RWPE1 (cell line): ENCODE data around the gene OSBPL10.

Experiments used
- CTCF ChIA-PET: fragments of 350-600 bp; sonication (Branson Sonifier 250); formaldehyde crosslinking; extraction: SDS; loops from one replicate; lab custom pipeline; 2021; lab: Yijun Ruan, JAX
- POLR2A ChIA-PET: fragments of 400-600 bp; formaldehyde crosslinking; extraction: SDS; loops from one replicate; lab custom pipeline; 2020; ENCODE audit warnings: antibody characterized with exemption; ENCODE audit not compliant: low non-redundant PET; lab: Yijun Ruan, JAX
- DNase-seq: peaks from one replicate; pipeline ENCODE4 v3.0.0; 2012; ENCODE audit warnings: low spot score
- H3K27ac ChIP-seq: fragments of 450-650 bp; 2 replicates; pipeline ENCODE4 v1.5.1; 2017
- TF ChIP-seq, protein P1 (sequence below): fragments of 450-650 bp; conservative IDR thresholded peaks from 2 replicates; pipeline ENCODE4 v1.5.1; 2017; ENCODE audit warnings: low read depth, mild to moderate bottlenecking

OSBPL10 gene

DNA sequence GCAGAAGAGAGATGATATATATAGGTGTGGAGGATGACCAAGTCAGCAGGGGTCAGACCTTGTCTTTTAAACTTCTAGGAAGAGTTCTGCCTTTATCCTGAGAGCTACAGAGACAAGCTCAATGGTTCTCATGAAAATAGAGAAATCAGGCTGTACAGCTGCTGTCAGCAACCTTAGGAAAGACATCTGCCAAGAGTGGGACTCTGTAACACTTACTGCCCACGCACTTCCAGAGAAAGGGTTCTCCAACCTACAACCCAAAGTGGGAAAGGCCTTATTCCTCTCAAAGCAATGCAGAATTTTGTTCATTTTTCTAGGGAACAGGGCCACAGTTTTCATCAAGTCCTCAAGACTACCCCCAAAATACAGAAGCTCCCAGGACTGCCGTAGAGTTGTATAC is 309.6 kb downstream of the OSBPL10 start:
- TF ChIP-seq, protein P1, sequence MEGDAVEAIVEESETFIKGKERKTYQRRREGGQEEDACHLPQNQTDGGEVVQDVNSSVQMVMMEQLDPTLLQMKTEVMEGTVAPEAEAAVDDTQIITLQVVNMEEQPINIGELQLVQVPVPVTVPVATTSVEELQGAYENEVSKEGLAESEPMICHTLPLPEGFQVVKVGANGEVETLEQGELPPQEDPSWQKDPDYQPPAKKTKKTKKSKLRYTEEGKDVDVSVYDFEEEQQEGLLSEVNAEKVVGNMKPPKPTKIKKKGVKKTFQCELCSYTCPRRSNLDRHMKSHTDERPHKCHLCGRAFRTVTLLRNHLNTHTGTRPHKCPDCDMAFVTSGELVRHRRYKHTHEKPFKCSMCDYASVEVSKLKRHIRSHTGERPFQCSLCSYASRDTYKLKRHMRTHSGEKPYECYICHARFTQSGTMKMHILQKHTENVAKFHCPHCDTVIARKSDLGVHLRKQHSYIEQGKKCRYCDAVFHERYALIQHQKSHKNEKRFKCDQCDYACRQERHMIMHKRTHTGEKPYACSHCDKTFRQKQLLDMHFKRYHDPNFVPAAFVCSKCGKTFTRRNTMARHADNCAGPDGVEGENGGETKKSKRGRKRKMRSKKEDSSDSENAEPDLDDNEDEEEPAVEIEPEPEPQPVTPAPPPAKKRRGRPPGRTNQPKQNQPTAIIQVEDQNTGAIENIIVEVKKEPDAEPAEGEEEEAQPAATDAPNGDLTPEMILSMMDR = no peak
- no peak overlapping the region for H3K27ac ChIP-seq
- no peak for DNase-seq
- ChIA-PET CTCF (no interaction called here), POLR2A (no interaction called here)

DNA sequence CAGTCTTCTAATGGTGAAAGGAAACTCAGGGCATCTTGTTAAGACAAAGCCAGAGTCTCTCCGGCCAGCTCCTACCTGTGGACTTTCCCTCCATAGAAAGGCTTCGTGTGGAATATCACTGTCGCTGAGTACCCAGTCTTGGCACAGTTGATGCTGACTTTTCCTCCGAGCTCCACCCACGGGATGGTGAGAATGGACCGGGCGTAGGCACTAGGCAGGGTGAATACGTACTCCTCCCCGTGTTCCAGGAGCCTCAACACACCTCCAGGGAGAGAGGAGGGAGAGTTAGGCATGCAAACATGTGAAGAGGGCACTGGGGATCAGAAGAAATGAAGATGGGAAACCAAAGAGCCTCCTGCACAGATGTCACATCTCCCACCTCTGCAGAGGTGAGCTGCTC is 310.3 kb downstream of the OSBPL10 start:
- no peak overlapping the region for H3K27ac ChIP-seq
- CTCF ChIA-PET = no interaction called here
- DNase-seq = no peak
- POLR2A ChIA-PET = no interaction called here
- TF ChIP-seq, protein P1 = no peak

DNA sequence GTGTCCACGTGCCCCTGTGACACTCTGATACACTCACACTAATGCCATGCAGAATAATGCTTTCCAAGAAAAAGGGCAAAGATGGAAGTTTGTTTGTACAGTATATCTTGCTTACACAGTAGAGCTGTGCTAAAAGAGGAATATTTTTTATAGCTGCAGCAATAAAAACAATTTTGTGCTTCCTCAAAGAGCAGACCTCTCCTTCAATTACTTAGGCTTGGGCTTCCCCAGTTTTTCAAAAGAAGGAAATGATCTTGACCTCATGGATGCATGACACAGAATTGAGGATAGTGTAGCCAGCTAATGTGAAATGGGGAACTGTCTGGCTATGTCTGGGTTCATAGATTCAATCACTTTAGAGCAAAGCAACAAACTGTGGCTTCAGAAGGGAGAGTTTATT is 310.9 kb downstream of the OSBPL10 start:
- TF ChIP-seq, protein P1 = no peak
- DNase-seq = no peak
- no peak overlapping the region for H3K27ac ChIP-seq

DNA sequence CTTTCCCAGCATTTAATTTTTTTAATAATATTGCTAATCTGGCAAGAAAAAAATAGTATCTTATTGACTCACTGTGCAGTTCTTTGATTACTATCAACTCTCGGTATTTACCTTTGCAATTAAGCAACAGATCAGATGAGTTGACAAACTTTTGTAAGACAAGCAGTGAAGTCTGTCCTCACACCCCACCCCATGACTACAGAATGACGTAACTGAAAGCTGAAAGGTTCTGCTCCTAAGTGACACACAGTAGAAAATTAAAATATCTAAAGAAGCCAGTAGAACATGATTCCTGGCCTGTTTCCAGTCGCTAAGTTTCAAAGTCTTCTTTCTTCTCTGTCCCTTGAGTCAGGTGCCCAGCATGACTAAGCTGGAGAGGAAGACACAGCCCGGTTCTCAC is 312.8 kb downstream of the OSBPL10 start:
- CTCF ChIA-PET = no interaction called here

More for the DNA sequence above, 310.9 kb downstream of the OSBPL10 start:
- ChIA-PET POLR2A (no interaction called here), CTCF (no interaction called here)

DNA sequence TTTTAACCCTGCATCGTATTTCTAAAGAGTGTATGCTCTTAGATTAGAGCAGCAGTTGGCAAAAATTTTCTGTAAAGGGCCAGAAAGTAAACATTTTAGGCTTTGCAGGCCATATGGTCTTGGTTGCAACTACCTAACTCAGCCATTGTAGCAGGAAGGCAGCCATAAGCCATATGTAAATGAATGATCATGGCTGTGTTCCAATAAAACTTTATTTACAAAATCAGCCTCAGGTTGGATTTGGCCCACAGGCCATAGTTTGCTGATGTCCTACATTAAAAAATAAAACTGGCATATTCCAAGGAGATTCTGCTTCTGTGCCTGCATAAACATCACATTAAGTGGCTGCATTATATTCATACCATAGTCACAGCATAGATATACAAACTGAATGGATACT is 313.5 kb downstream of the OSBPL10 start:
- ChIA-PET POLR2A (no interaction called here), CTCF (no interaction called here)
- H3K27ac ChIP-seq = no peak overlapping the region
- TF ChIP-seq, protein P1 = no peak
- DNase-seq = no peak

More for the DNA sequence above, 312.8 kb downstream of the OSBPL10 start:
- TF ChIP-seq, protein P1 = no peak
- DNase-seq = peak; percentile 25
- POLR2A ChIA-PET = no interaction called here
- H3K27ac ChIP-seq = no peak overlapping the region

DNA sequence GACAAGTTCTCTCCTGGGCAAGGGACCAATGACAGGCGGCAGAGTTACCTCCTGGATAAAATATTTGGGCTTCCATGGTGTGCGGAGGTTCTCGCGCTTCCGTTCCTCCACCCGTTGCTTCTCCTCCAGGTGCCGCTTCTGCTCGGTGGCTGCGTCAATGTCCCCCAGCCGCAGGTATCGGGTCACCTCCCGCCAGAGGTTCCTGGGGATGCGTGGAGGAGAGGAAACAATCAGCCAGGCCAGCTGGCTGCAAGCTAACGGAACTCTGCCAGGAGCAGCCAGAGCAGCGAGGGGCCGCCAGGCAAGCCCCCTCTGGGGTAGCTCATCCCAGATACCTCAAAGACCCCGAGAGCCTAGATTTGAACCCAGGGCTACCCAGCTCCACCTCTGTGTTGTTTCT is 317.0 kb downstream of the OSBPL10 start:
- POLR2A ChIA-PET = no interaction called here
- H3K27ac ChIP-seq = no peak overlapping the region
- TF ChIP-seq, protein P1 = no peak
- no peak for DNase-seq
- CTCF ChIA-PET = interaction anchor here (0.7 kb wide), 1 partner anchor 324 kb away, joined by 3 read pairs; no protein-coding TSS in a partner anchor
